ENCODE data around the gene TNFAIP8. TPM values are rescaled to one million over a fixed set of nuclear protein-coding genes. Genes with fewer than 3 reads are reported as not detected.

Gene TNFAIP8
- total RNA-seq, 1 experiment from 2014 or later, result 7.3 TPM

DNA sequence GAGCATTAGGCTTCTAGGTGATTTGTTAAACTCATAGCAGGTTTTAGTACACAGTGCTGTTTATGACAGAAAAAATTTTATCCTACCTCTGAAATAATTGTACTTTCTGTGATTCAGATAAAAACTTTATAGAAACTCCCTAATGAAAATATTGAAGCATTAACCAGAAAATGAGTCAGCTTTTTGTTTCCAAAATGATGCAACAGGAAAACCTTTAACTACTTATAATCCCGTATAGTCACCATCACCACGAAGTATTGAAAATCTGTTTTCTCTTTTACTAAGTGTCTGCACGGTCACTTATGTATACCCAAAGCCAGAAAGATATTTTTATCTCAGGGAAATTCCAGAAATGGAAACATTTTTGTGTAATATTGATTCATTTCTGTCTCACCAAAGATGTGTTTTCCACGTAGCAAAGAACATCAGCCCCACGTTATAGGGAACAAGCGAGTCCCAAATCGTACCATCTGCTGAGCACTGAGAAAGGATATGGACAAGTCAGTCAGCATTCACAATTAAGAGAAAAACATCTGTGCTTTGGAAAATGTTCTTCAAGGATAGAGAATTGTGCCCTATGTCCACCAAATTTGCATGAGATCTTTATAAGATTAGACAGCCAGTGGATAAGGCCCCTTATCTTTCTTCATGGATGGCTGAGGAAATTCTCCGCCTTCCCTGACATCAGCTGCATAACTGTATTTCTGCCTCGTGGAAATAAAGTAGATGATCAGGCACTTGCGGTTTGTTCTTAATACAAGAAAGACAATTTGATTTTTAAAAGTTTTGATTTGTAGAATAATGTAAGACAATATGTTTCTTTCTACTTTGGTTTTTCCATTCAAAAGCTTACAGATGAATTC is 41.9 kb downstream of the TNFAIP8 start:
- Histone ChIP-seq H3K9me3 (ENCODE audit: control insufficient read depth, low read depth, low read length) (no peaks in the 10 kb centered on the region), H3K18ac (ENCODE audit: insufficient read length, low read depth, low read length) (no peak overlapping the region), H3K27me3 (ENCODE audit: insufficient read depth, low read length) (no peaks in the 10 kb centered on the region), H3K23ac (ENCODE audit: insufficient read length, low read depth, low read length) (no peak overlapping the region), H4K8ac (replicated peaks; ENCODE audit: insufficient read length, low read depth, low read length) (no peak overlapping the region), H2BK12ac (ENCODE audit: insufficient read length, low read depth, low read length) (no peak overlapping the region), H3K14ac (ENCODE audit: insufficient read depth, low read length) (no peak overlapping the region), H2BK120ac (ENCODE audit: low read depth, low read length, poor library complexity, severe bottlenecking) (no peak overlapping the region), H2AFZ (ENCODE audit: low read length) (no peak overlapping the region), H2BK5ac (ENCODE audit: insufficient read length, low read length) (no peak overlapping the region), H2BK20ac (ENCODE audit: low read depth, low read length, poor library complexity, severe bottlenecking) (no peak overlapping the region), H3K79me2 (ENCODE audit: insufficient read depth, low read length) (no peaks in the 10 kb centered on the region), H4K5ac (ENCODE audit: insufficient read length, low read depth, low read length) (no peak overlapping the region), H4K91ac (ENCODE audit: insufficient read length, low read depth, low read length) (no peak overlapping the region), H3K4me2 (ENCODE audit: insufficient read depth, insufficient read length, low read length) (no peak overlapping the region), H3K56ac (ENCODE audit: insufficient read length, low read depth, low read length) (no peak overlapping the region), H4K20me1 (ENCODE audit: control insufficient read depth, insufficient read depth, insufficient read length) (no peaks in the 10 kb centered on the region), H3K79me1 (ENCODE audit: insufficient read depth, low read depth, low read length, poor library complexity, severe bottlenecking) (no peaks in the 10 kb centered on the region), H3K9ac (ENCODE audit: extremely low read depth, insufficient read length, low read length) (no peak overlapping the region), H3K4ac (ENCODE audit: low read depth, low read length) (no peak overlapping the region), H3K27ac (ENCODE audit: insufficient read length, low read depth, low read length) (no peak overlapping the region), H3T11ph (ENCODE audit: low read length) (no peak overlapping the region), H2AK5ac (ENCODE audit: insufficient read length, low read length) (no peak overlapping the region), H2BK15ac (ENCODE audit: low read depth, low read length) (no peak overlapping the region), H3K23me2 (ENCODE audit: insufficient read length, low read depth, low read length, poor library complexity, severe bottlenecking) (no peaks in the 10 kb centered on the region), H3K4me1 (ENCODE audit: insufficient read depth, low read length) (peaks cover 7% of the 10 kb centered on the region; the same call in 1 of the 2 replicates)
- no peak for DNase-seq
- Mint-ChIP-seq H3K36me3 (ENCODE audit: insufficient read depth in 1 of 3, low read depth in 3 of 3) (peaks cover 2 to 9% (median 7%) of the 10 kb centered on the region in 3 experiments; a peak in 5 of 7 replicates), H3K4me3 (no peak overlapping the region), H3K9me3 (peaks cover 0 to 2% of the 10 kb centered on the region in 2 experiments; a peak in 3 of 5 replicates), H3K4me1 (peaks cover 17 to 24% of the 10 kb centered on the region in 2 experiments), H3K27me3 (ENCODE audit: low read depth) (no peaks in the 10 kb centered on the region), H3K27ac (no peak overlapping the region)
- no CpG with 5 or more reads among the region's 10 CpGs for WGBS (ENCODE audit: extremely low coverage, insufficient read length, low lambda C conversion rate)
- TF ChIP-seq, protein P1, sequence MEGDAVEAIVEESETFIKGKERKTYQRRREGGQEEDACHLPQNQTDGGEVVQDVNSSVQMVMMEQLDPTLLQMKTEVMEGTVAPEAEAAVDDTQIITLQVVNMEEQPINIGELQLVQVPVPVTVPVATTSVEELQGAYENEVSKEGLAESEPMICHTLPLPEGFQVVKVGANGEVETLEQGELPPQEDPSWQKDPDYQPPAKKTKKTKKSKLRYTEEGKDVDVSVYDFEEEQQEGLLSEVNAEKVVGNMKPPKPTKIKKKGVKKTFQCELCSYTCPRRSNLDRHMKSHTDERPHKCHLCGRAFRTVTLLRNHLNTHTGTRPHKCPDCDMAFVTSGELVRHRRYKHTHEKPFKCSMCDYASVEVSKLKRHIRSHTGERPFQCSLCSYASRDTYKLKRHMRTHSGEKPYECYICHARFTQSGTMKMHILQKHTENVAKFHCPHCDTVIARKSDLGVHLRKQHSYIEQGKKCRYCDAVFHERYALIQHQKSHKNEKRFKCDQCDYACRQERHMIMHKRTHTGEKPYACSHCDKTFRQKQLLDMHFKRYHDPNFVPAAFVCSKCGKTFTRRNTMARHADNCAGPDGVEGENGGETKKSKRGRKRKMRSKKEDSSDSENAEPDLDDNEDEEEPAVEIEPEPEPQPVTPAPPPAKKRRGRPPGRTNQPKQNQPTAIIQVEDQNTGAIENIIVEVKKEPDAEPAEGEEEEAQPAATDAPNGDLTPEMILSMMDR (conservative IDR thresholded peaks at IDR 0.05), result no peak

Data from H9 (cell line).